IPS-18a (cell line): ENCODE measurements around the gene HS2ST1.
"Not testable (repeated sequence)": the region's sequence is repeated elsewhere in the genome, so short reads cannot be mapped to it uniquely, and the experiment has no call there.

ENCODE experiments used
- H3K27ac ChIP-seq: one replicate; pipeline ENCODE4 v1.5.1; 2013; ENCODE audit warnings: low read length
- H3K27me3 ChIP-seq: one replicate; pipeline ENCODE4 v1.6.1; 2013; ENCODE audit warnings: mild to moderate bottlenecking, low read length; ENCODE audit not compliant: control insufficient read depth, insufficient read depth
- H3K36me3 ChIP-seq: one replicate; pipeline ENCODE4 v1.6.1; 2013; ENCODE audit warnings: low read depth, low read length; ENCODE audit not compliant: control insufficient read depth
- H3K4me1 ChIP-seq: one replicate; pipeline ENCODE4 v1.6.1; 2013; ENCODE audit warnings: low read depth, low read length; ENCODE audit not compliant: control insufficient read depth
- H3K4me3 ChIP-seq: one replicate; pipeline ENCODE4 v1.5.1; 2013; ENCODE audit warnings: low read length
- H3K9ac ChIP-seq: one replicate; pipeline ENCODE4 v1.6.1; 2013; ENCODE audit warnings: mild to moderate bottlenecking, low read length, moderate library complexity
- H3K9me3 ChIP-seq: one replicate; pipeline ENCODE4 v1.6.1; 2013; ENCODE audit warnings: low read depth, low read length; ENCODE audit not compliant: control insufficient read depth

Gene HS2ST1

GRCh38 chr1:86914601-86914997 is at the start of gene HS2ST1:
Gene HS2ST1, plus strand, starts transcription at chr1:86914635.
- peak within 1 kb of the TSS; percentile 88 for H3K4me3 ChIP-seq
- no peaks in the 10 kb centered on the region for H3K36me3 ChIP-seq
- H3K4me1 ChIP-seq = peaks cover 10% of the 10 kb centered on the region
- no peaks in the 10 kb centered on the region for H3K9me3 ChIP-seq
- H3K27me3 ChIP-seq = no peaks in the 10 kb centered on the region
- peak within 1 kb of the TSS; percentile 98 for H3K27ac ChIP-seq
- H3K9ac ChIP-seq = peak within 1 kb of the TSS; percentile 89

GRCh38 chr1:86865973-86866637 is 48.3 kb upstream of the HS2ST1 start:
- no peak overlapping the region for H3K4me3 ChIP-seq
- peaks cover 5% of the 10 kb centered on the region for H3K4me1 ChIP-seq
- H3K36me3 ChIP-seq = no peaks in the 10 kb centered on the region
- H3K27me3 ChIP-seq = no peaks in the 10 kb centered on the region
- no peak overlapping the region for H3K27ac ChIP-seq
- no peaks in the 10 kb centered on the region for H3K9me3 ChIP-seq
- no peak overlapping the region for H3K9ac ChIP-seq

- Histone ChIP-seq H3K27me3 (no peaks in the 10 kb centered on the region), H3K9me3 (no peaks in the 10 kb centered on the region), H3K36me3 (no peaks in the 10 kb centered on the region), H3K4me3 (no peak overlapping the region), H3K9ac (no peak overlapping the region), H3K27ac (no peak overlapping the region), H3K4me1 (peaks cover 5% of the 10 kb centered on the region)
These were observed 47.8 kb upstream of the HS2ST1 start for GRCh38 chr1:86866665-86867064.

GRCh38 chr1:86867278-86867677 is 47.2 kb upstream of the HS2ST1 start:
- not testable (repeated sequence) for H3K9me3 ChIP-seq, H3K9ac ChIP-seq, H3K27ac ChIP-seq, H3K27me3 ChIP-seq, H3K4me3 ChIP-seq, H3K4me1 ChIP-seq, H3K36me3 ChIP-seq

GRCh38 chr1:86868477-86868876 is 46.0 kb upstream of the HS2ST1 start:
- Histone ChIP-seq H3K4me1 (peaks cover 5% of the 10 kb centered on the region), H3K27me3 (no peaks in the 10 kb centered on the region), H3K9ac (no peak overlapping the region), H3K4me3 (no peak overlapping the region), H3K27ac (no peak overlapping the region), H3K36me3 (no peaks in the 10 kb centered on the region), H3K9me3 (no peaks in the 10 kb centered on the region)

- no peak overlapping the region for H3K9ac ChIP-seq
- no peaks in the 10 kb centered on the region for H3K27me3 ChIP-seq
- no peak overlapping the region for H3K4me3 ChIP-seq
These were observed 43.4 kb upstream of the HS2ST1 start for GRCh38 chr1:86871001-86871400.

GRCh38 chr1:86872086-86872485 is 42.3 kb upstream of the HS2ST1 start:
- Histone ChIP-seq H3K9ac (no peak overlapping the region), H3K9me3 (no peaks in the 10 kb centered on the region), H3K27ac (no peak overlapping the region), H3K4me3 (no peak overlapping the region), H3K36me3 (no peaks in the 10 kb centered on the region), H3K27me3 (no peaks in the 10 kb centered on the region), H3K4me1 (peaks cover 5% of the 10 kb centered on the region)

More at GRCh38 chr1:86871001-86871400, 43.4 kb upstream of the HS2ST1 start:
- Histone ChIP-seq H3K9me3 (no peaks in the 10 kb centered on the region), H3K4me1 (peaks cover 5% of the 10 kb centered on the region), H3K36me3 (no peaks in the 10 kb centered on the region), H3K27ac (no peak overlapping the region)

- peaks cover 6% of the 10 kb centered on the region for H3K4me1 ChIP-seq
- no peaks in the 10 kb centered on the region for H3K27me3 ChIP-seq
- peaks cover 4% of the 10 kb centered on the region for H3K36me3 ChIP-seq
- no peaks in the 10 kb centered on the region for H3K9me3 ChIP-seq
- H3K27ac ChIP-seq = no peak overlapping the region
- H3K9ac ChIP-seq = no peak overlapping the region
- no peak overlapping the region for H3K4me3 ChIP-seq
These were observed 38.7 kb upstream of the HS2ST1 start for GRCh38 chr1:86875722-86876121.

- Histone ChIP-seq H3K27me3 (no peaks in the 10 kb centered on the region), H3K9me3 (no peaks in the 10 kb centered on the region), H3K9ac (no peak overlapping the region), H3K4me3 (no peak overlapping the region), H3K36me3 (peaks cover 6% of the 10 kb centered on the region), H3K4me1 (no peaks in the 10 kb centered on the region), H3K27ac (no peak overlapping the region)
These were observed 26.8 kb upstream of the HS2ST1 start for GRCh38 chr1:86887479-86888162.

GRCh38 chr1:86888327-86888726 is 26.1 kb upstream of the HS2ST1 start:
- peaks cover 6% of the 10 kb centered on the region for H3K36me3 ChIP-seq
- no peak overlapping the region for H3K27ac ChIP-seq
- no peaks in the 10 kb centered on the region for H3K27me3 ChIP-seq
- H3K9ac ChIP-seq = no peak overlapping the region
- H3K4me3 ChIP-seq = no peak overlapping the region
- H3K9me3 ChIP-seq = no peaks in the 10 kb centered on the region
- no peaks in the 10 kb centered on the region for H3K4me1 ChIP-seq

- H3K27me3 ChIP-seq, H3K4me1 ChIP-seq, H3K9me3 ChIP-seq, H3K9ac ChIP-seq, H3K27ac ChIP-seq, H3K4me3 ChIP-seq: not testable (repeated sequence)
- peaks cover 34% of the 10 kb centered on the region for H3K36me3 ChIP-seq
These were observed 15.0 kb upstream of the HS2ST1 start for GRCh38 chr1:86899401-86899800.

- Histone ChIP-seq H3K27ac (no peak overlapping the region), H3K9me3 (no peaks in the 10 kb centered on the region), H3K4me1 (peaks cover 4% of the 10 kb centered on the region), H3K4me3 (no peak overlapping the region), H3K36me3 (peaks cover 34% of the 10 kb centered on the region), H3K9ac (no peak overlapping the region), H3K27me3 (no peaks in the 10 kb centered on the region)
These were observed 8.6 kb upstream of the HS2ST1 start for GRCh38 chr1:86905875-86906274.
